HG03521 (cell line): ENCODE results near the gene ERC2.
"Not testable (repeated sequence)": the region's sequence is repeated elsewhere in the genome, so short reads cannot be mapped to it uniquely, and the experiment has no call there.

Source experiments
- ATAC-seq: cut with Tn5 transposase; IDR thresholded peaks from one replicate; pipeline ENCODE4 v1.9.1; 2021; ENCODE audit warnings: mild to moderate bottlenecking, moderate library complexity; ENCODE audit not compliant: unreplicated experiment

ERC2 gene

DNA sequence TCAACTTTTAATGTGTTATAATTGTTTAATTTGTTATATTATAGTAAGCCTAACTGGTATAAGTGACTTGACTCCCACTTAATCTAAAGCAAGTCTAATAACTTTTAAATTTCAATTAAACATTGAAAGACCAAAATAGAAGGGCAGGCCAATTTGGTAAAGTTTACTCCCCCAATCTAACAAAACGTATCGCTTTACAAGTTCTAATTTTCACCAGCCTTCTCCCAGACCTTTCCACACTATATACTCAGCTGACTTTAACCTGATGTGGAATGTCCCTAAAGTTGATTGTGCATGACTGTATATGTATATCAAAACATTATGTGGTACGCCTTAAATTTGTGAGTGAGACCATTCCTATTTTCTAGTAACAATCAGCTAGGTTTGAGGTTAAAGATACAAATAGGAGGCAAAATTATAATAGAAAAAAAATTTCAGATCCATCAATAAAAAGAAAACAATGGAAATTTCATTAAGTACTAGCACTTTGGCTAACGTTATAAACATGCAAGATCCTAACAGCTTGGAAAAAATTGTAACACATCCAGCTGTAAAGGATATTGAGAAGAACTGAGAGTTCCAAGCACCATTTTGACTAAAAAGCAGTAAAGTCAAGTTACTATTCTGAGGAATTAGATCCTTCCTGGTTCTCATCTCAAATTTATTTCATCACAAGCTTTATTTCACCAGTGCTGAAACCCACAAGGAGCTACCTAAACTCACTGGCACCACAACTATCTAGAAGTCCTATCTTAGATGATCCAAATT, 199.5 kb downstream of the ERC2 start:
- no peak for ATAC-seq

DNA sequence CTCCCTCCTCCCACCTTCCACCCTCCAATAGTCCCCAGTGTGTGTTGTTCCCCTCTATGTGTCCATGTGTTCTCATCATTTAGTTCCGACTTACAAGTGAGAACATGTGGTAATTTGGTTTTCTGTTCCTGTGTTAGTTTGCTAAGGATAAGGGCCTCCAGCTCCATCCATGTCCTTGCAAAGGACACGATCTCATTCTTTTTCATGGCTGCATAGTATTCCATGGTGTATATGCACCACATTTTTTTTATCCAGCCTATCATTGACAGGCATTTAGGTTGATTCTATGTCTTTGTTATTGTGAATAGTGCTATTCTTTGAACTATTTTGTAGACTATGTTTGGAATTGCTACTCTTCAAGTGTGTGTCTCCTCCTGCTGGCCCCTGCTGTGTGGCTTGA, 206.4 kb downstream of the ERC2 start:
- not testable (repeated sequence) for ATAC-seq

GRCh38 chr3:56260262-56260661, 208.0 kb downstream of the ERC2 start:
- ATAC-seq: no peak

DNA sequence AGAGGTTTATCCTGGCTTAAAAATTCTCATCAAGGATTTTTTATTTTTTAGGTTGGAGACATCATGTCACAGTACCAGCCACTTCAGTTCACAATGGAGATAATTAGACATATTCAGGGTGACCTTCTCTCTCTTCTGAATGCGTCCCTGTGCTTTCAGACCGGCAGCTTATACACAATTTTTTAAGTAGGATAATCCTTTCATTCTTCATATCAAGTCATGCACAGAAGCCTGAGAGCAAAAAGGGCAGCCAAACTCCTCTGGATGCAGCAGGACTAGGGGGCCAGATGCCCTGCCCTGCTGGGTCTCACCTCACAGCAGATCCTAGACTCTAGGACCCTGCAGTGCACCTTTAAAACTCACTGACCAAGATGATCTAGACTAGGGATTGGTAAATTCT, 210.4 kb downstream of the ERC2 start:
- no peak for ATAC-seq

DNA sequence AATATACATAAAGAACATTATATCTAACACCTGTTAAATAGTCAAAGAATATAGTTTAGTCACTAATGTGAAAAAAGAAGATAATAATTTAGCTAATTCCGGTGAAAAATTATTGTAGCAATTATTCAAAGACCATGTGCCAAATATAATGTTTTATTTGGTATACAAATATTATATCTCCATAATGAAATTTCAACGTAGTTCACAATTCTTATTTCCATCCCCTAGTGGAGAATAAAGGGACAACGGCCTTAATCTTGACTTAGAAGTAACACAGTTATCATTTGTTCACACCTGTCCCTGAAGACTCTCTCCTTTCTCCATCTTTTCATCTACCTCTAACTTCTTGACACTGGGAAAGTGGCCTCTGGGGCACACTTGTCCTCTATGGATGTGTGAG, 213.4 kb downstream of the ERC2 start:
- no peak for ATAC-seq

GRCh38 chr3:56253941-56254665, 214.2 kb downstream of the ERC2 start:
- ATAC-seq: no peak

- ATAC-seq: no peak
Observed at GRCh38 chr3:56251343-56251945, 216.8 kb downstream of the ERC2 start.

- no peak for ATAC-seq
Observed at GRCh38 chr3:56248021-56248420, 220.2 kb downstream of the ERC2 start.

DNA sequence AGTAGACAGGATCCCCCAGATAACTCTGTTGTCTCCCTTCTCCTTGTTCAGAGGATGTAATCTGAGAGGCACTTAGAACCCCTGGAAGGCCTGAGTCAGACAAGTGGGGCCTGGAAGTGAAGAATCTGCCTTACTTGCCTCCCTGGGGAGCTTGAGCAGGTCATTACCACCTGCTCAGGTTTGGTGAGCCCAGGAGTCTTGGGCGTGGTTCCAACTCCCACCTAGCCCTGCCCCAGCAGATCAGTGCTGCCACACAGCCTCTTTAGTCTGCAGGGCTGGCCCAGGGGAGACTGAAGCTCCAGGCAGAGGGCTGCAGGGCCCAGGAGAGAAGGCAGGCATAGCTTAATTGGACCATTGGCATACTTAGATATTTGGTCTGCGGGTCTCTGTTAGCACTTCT, 230.0 kb downstream of the ERC2 start:
- ATAC-seq: no peak

GRCh38 chr3:56233742-56234141, 234.5 kb downstream of the ERC2 start:
- no peak for ATAC-seq

- ATAC-seq: no peak
Observed at GRCh38 chr3:56229311-56229710, 239.0 kb downstream of the ERC2 start.

DNA sequence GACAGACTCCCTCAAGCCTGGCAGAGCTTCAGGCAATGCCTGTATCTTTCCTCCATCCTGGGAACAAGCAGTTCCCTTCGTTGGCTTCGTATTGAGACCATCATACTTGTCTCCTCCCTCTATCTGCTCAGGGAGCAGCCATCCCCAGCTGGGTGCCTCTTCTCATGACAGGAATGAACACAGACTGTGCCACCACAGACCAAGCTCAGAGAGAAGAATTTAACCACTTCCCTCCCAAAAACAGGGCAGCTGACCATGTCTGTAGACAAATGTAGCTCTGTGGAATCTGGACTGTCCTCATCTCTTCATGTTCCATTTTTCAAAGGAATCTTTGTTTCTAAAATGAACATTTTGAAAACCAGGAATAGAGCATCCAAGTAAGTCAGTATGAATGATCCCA, 245.4 kb downstream of the ERC2 start:
- ATAC-seq: no peak

- ATAC-seq: no peak
Observed at GRCh38 chr3:56219894-56220805, 248.1 kb downstream of the ERC2 start.

GRCh38 chr3:56209982-56210751, 258.1 kb downstream of the ERC2 start:
- no peak for ATAC-seq

DNA sequence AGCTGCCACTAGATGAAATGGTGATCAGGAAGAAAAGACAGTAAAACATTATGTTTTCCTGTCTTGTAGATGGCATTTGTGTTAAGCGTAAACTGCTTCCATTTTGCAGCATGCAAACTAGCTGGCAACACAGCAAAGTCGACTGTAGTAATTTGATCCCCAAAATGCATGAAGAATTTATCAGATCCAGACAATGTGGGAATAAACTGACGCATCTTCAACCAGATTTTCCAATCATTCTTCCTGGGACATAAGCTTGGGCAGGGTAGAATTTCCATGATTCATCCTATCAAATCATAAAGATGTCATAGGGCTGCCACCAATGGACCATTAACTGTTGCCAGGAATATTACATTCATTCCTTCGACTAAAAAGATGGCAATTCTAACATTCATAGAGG, 260.3 kb downstream of the ERC2 start:
- ATAC-seq: no peak

GRCh38 chr3:56205406-56205805, 262.9 kb downstream of the ERC2 start:
- no peak for ATAC-seq

- ATAC-seq: no peak
Observed at GRCh38 chr3:56202997-56203396, 265.3 kb downstream of the ERC2 start.

DNA sequence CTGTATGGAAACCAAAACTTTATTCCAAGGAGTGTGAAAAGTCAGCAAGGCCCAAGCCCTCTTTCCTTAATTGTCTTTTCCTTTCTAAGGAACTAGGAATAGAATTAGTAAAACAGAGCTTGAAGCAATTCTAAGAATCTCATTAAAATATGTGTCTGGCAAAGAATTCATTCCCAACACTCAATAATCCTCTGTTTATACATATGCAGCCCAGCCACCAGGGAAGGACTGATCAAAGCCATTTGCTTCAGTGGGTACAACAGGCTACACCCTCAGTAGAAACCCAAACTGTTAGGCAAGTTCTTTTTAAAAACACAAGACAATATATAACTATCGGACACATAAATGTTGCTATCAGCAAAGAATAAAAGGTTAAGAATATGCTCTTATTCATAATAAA, 266.9 kb downstream of the ERC2 start:
- no peak for ATAC-seq

- ATAC-seq: no peak
Observed at GRCh38 chr3:56200251-56200650, 268.0 kb downstream of the ERC2 start.

DNA sequence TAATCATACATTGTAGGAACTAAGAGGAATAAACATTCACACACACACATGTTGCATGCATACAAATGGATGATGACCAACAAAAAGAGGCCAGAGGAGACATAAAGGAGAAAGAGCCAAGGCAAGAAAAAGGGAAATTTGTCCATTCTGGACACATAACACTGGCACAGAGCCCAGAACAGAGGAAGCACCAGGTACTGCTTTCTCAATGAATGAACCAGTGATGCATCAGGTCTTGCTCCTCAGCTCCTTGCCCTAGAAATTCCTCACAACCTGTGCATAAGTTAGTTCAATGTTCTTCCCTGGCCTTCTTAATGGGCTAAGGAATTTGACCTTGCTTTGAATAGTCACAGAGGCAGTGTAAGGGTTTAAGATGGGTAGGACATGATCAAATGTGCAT, 270.3 kb downstream of the ERC2 start:
- ATAC-seq: no peak
